NCI-H748 treated with DMSO at 0.1 percent for 48 hours (cell line): ENCODE measurements around the gene VSTM2B.
"Not testable (repeated sequence)": the region's sequence is repeated elsewhere in the genome, so short reads cannot be mapped to it uniquely, and the experiment has no call there.

Experiments used
- DNase-seq: peaks from one replicate; lab custom pipeline; 2025; lab: John Stamatoyannopoulos, UW

The VSTM2B gene

GRCh38 chr19:29525901-29526729, at the start of gene VSTM2B:
VSTM2B (plus strand) TSS chr19:29525994; CDS start chr19:29526584, 590 bp downstream.
- no peak for DNase-seq

- DNase-seq: no peak
These were observed 49.3 kb upstream of the VSTM2B start for GRCh38 chr19:29476528-29476927.

GRCh38 chr19:29477831-29478577, 47.8 kb upstream of the VSTM2B start:
- no peak for DNase-seq

GRCh38 chr19:29478578-29479565, 46.9 kb upstream of the VSTM2B start:
- no peak for DNase-seq

- DNase-seq: no peak
These were observed 45.9 kb upstream of the VSTM2B start for GRCh38 chr19:29479941-29480340.

GRCh38 chr19:29480507-29480906, 45.3 kb upstream of the VSTM2B start:
- DNase-seq: no peak

GRCh38 chr19:29482855-29483640, 42.7 kb upstream of the VSTM2B start:
- DNase-seq: no peak

- no peak for DNase-seq
These were observed 42.2 kb upstream of the VSTM2B start for GRCh38 chr19:29483641-29483920.

GRCh38 chr19:29483944-29484581, 41.7 kb upstream of the VSTM2B start:
- DNase-seq: no peak

- no peak for DNase-seq
These were observed 40.9 kb upstream of the VSTM2B start for GRCh38 chr19:29484876-29485275.

- no peak for DNase-seq
These were observed 40.5 kb upstream of the VSTM2B start for GRCh38 chr19:29485293-29485692.

- not testable (repeated sequence) for DNase-seq
These were observed 38.8 kb upstream of the VSTM2B start for GRCh38 chr19:29486961-29487360.

GRCh38 chr19:29487432-29487831, 38.4 kb upstream of the VSTM2B start:
- no peak for DNase-seq

- DNase-seq: no peak
These were observed 37.5 kb upstream of the VSTM2B start for GRCh38 chr19:29488316-29488715.

- no peak for DNase-seq
These were observed 36.4 kb upstream of the VSTM2B start for GRCh38 chr19:29489172-29489951.

GRCh38 chr19:29491491-29491890, 34.3 kb upstream of the VSTM2B start:
- no peak for DNase-seq

GRCh38 chr19:29491995-29492577, 33.7 kb upstream of the VSTM2B start:
- DNase-seq: no peak

- no peak for DNase-seq
These were observed 33.0 kb upstream of the VSTM2B start for GRCh38 chr19:29492769-29493168.

- DNase-seq: no peak
These were observed 30.7 kb upstream of the VSTM2B start for GRCh38 chr19:29495091-29495490.
